Prostate gland (tissue), 2 donors: ENCODE results near the gene ATP6AP1.

Experiments
- POLR2A ChIP-seq: fragments of 450-650 bp; IDR thresholded peaks from one replicate; pipeline ENCODE4 v1.6.1; 2016; ENCODE audit warnings: antibody characterized with exemption, mild to moderate bottlenecking
- POLR2AphosphoS5 ChIP-seq: sonication (generic); formaldehyde crosslinking; IDR thresholded peaks from one replicate; pipeline ENCODE4 v1.6.1; 2017; ENCODE audit warnings: antibody characterized with exemption
- TF ChIP-seq, protein P1 (sequence below), 4 experiments: fragments of 200-600 bp in 2 of 4; fragments of 450-650 bp in 2 of 4; sonication (generic) in 2 of 4; IDR thresholded peaks; 1 replicate in 3 of 4; 2 replicates in 1 of 4; pipeline ENCODE4 v1.5.1; 2016 to 2019; ENCODE audit warnings: antibody characterized with exemption in 4 of 4, mild to moderate bottlenecking in 2 of 4, moderate library complexity in 2 of 4

DNA sequence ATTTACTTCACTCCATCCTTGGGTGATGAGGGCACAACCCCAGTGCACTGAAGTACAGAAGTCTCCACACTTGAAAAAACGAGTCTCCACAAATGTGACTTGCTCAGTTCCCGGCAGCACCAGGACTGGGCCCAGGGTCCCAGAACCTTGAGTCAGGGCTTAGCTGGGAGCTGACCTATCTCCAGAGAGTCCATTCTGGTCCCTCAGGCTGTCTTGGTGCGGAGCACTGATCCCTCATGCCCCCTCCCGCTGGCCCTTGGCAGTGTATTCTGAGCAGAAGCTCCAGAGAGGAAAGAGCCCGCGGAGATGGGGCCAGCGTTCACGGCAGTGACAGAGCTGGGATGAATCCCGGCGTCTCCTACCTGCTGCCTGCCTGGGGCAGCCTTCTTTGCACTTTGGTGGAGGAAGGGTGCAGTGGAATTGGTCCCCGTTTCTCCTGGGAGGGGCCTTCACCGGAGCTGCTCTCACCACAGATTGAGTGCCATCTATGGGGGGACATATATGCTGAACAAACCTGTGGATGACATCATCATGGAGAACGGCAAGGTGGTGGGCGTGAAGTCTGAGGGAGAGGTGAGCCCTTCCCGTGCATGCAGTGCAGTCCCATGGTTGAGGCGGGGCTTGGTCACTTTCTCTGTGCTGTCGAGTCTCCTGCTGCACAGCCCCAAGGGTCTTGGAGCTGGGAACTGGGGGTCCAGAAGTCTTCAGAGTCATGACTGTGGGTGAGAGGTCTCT, 12.3 kb downstream of the ATP6AP1 start:
- TF ChIP-seq, protein P1, sequence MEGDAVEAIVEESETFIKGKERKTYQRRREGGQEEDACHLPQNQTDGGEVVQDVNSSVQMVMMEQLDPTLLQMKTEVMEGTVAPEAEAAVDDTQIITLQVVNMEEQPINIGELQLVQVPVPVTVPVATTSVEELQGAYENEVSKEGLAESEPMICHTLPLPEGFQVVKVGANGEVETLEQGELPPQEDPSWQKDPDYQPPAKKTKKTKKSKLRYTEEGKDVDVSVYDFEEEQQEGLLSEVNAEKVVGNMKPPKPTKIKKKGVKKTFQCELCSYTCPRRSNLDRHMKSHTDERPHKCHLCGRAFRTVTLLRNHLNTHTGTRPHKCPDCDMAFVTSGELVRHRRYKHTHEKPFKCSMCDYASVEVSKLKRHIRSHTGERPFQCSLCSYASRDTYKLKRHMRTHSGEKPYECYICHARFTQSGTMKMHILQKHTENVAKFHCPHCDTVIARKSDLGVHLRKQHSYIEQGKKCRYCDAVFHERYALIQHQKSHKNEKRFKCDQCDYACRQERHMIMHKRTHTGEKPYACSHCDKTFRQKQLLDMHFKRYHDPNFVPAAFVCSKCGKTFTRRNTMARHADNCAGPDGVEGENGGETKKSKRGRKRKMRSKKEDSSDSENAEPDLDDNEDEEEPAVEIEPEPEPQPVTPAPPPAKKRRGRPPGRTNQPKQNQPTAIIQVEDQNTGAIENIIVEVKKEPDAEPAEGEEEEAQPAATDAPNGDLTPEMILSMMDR (IDR thresholded peaks at IDR 0.05), result no peak
- TF ChIP-seq POLR2A, result no peak
- TF ChIP-seq POLR2AphosphoS5, result no peak
